ENCODE results near the gene BBX. TPM values are rescaled to one million over a fixed set of nuclear protein-coding genes. Genes with fewer than 3 reads are reported as not detected.

The BBX gene
- total RNA-seq, 4 donors from 2014 or later, result 54.3 to 104 (median 88.1) TPM

GRCh38 chr3:107496855-107497254 lies 25.9 kb upstream of the BBX start:
- no peaks in the 10 kb centered on the region for H3K36me3 ChIP-seq
- no peak overlapping the region for H3K4me3 ChIP-seq
- H3K27me3 ChIP-seq, result no peaks in the 10 kb centered on the region
- no peak for TF ChIP-seq EP300 (IDR thresholded peaks at IDR 0.05)
- TF ChIP-seq, protein P1, sequence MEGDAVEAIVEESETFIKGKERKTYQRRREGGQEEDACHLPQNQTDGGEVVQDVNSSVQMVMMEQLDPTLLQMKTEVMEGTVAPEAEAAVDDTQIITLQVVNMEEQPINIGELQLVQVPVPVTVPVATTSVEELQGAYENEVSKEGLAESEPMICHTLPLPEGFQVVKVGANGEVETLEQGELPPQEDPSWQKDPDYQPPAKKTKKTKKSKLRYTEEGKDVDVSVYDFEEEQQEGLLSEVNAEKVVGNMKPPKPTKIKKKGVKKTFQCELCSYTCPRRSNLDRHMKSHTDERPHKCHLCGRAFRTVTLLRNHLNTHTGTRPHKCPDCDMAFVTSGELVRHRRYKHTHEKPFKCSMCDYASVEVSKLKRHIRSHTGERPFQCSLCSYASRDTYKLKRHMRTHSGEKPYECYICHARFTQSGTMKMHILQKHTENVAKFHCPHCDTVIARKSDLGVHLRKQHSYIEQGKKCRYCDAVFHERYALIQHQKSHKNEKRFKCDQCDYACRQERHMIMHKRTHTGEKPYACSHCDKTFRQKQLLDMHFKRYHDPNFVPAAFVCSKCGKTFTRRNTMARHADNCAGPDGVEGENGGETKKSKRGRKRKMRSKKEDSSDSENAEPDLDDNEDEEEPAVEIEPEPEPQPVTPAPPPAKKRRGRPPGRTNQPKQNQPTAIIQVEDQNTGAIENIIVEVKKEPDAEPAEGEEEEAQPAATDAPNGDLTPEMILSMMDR (IDR thresholded peaks at IDR 0.05), result no peak
- TF ChIP-seq POLR2A (IDR thresholded peaks at IDR 0.05), result no peak
- no peak overlapping the region for H3K27ac ChIP-seq
- H3K4me1 ChIP-seq, result no peaks in the 10 kb centered on the region
- no peak for DNase-seq (ENCODE audit: low spot score in 2 of 2)
- no peaks in the 10 kb centered on the region for H3K9me3 ChIP-seq
- WGBS, 2 donors, result 94 to 95% methylated on average over 3 of the region's 3 CpGs

DNA sequence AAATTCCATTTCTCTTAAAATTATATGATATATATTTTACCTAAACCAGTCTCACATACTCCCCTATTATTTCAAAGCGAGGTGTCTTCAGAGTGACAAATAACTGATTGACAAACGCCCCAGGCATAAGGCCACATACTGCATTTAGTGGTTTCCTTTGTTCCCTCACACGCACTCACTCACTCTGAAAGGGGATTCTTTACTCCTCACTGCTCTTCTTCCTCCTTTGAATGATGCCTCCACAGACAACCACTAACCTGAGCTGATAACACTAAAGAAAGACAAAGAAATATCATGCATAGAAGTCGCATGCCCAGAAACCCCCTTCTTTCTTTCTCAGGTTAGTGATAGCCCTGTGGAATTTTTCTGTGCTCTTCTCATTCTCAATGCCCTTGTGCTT lies 24.1 kb upstream of the BBX start:
- no peak overlapping the region for H3K27ac ChIP-seq
- no peaks in the 10 kb centered on the region for H3K27me3 ChIP-seq
- H3K4me1 ChIP-seq, result no peaks in the 10 kb centered on the region
- H3K9me3 ChIP-seq, result no peaks in the 10 kb centered on the region
- TF ChIP-seq POLR2A (IDR thresholded peaks at IDR 0.05), result no peak
- no peak for TF ChIP-seq EP300 (IDR thresholded peaks at IDR 0.05)
- TF ChIP-seq, protein P1 (IDR thresholded peaks at IDR 0.05), result no peak
- no peak overlapping the region for H3K4me3 ChIP-seq
- no peaks in the 10 kb centered on the region for H3K36me3 ChIP-seq
- 75 to 77% methylated on average over 4 of the region's 4 CpGs for WGBS, 2 donors
- no peak for DNase-seq (ENCODE audit: low spot score in 2 of 2)

GRCh38 chr3:107506458-107506857 lies 16.3 kb upstream of the BBX start:
- Histone ChIP-seq H3K4me1 (no peaks in the 10 kb centered on the region), H3K27me3 (no peaks in the 10 kb centered on the region), H3K9me3 (no peaks in the 10 kb centered on the region), H3K4me3 (no peak overlapping the region), H3K36me3 (no peaks in the 10 kb centered on the region), H3K27ac (no peak overlapping the region)
- TF ChIP-seq, protein P1 (IDR thresholded peaks at IDR 0.05), result no peak
- TF ChIP-seq EP300 (IDR thresholded peaks at IDR 0.05) (no peak), POLR2A (IDR thresholded peaks at IDR 0.05) (no peak)
- no peak for DNase-seq (ENCODE audit: low spot score in 2 of 2)
- 92 to 97% methylated on average over 2 of the region's 2 CpGs for WGBS, 2 donors

DNA sequence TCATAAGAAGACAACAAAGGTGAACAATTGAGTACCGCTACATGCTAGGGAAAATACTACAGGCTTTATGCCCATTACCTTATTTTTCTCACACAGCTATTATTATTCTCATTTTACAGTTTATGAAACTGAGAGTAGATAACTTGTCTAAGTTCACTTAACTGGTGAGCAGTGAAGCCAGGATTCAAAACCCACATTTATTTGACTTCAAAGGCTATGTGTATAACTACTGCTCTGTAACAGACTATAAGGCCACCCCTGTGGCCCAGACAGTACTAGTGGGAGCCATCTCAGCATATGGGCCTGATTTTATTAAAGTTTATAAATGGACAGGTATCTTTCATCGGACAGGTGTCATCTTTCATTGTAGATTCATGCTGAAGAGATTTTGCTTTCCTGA lies 14.4 kb upstream of the BBX start:
- Histone ChIP-seq H3K27me3 (no peaks in the 10 kb centered on the region), H3K27ac (no peak overlapping the region), H3K9me3 (no peaks in the 10 kb centered on the region), H3K36me3 (no peaks in the 10 kb centered on the region), H3K4me1 (no peaks in the 10 kb centered on the region), H3K4me3 (no peak overlapping the region)
- TF ChIP-seq EP300 (IDR thresholded peaks at IDR 0.05), result no peak
- no peak for DNase-seq (ENCODE audit: low spot score in 2 of 2)
- WGBS, 2 donors, result 96 to 98% methylated on average over 2 of the region's 2 CpGs

GRCh38 chr3:107512108-107512507 lies 10.7 kb upstream of the BBX start:
- Histone ChIP-seq H3K4me1 (no peaks in the 10 kb centered on the region), H3K9me3 (no peaks in the 10 kb centered on the region), H3K4me3 (no peak overlapping the region), H3K36me3 (no peaks in the 10 kb centered on the region), H3K27ac (no peak overlapping the region), H3K27me3 (no peaks in the 10 kb centered on the region)
- no peak for DNase-seq (ENCODE audit: low spot score in 2 of 2)
- TF ChIP-seq, protein P1 (IDR thresholded peaks at IDR 0.05), result no peak
- no peak for TF ChIP-seq EP300 (IDR thresholded peaks at IDR 0.05)
- no peak for TF ChIP-seq POLR2A (IDR thresholded peaks at IDR 0.05)
- 87 to 96% methylated on average over 1 of the region's 1 CpG for WGBS, 2 donors

DNA sequence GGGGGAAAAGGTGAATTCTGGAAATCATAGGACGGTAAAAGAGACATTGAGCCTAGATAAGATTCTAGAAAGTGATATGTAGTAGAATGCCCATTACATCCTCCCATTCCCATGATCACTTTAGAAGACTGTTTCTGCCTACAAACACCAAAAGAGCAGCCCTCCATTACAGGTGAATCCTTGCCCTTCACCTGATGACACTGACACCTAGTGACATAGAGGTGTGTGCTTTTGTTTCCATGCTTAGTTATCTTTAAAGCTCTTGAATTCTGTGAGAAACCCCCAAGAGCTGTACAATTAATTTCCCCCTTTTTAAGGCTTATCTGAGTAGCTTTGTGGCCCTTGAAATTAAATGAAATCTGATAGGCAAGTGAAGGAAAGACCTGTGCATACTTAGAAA lies 8.3 kb upstream of the BBX start:
- no peaks in the 10 kb centered on the region for H3K4me1 ChIP-seq
- TF ChIP-seq POLR2A (IDR thresholded peaks at IDR 0.05), result no peak
- TF ChIP-seq, protein P1 (IDR thresholded peaks at IDR 0.05), result no peak
- no peak for TF ChIP-seq EP300 (IDR thresholded peaks at IDR 0.05)

More for the DNA sequence above, 8.3 kb upstream of the BBX start:
- 79 to 81% methylated on average over 1 of the region's 1 CpG for WGBS, 2 donors
- DNase-seq (ENCODE audit: low spot score in 2 of 2), result no peak
- no peak overlapping the region for H3K4me3 ChIP-seq
- no peaks in the 10 kb centered on the region for H3K27me3 ChIP-seq
- no peak overlapping the region for H3K27ac ChIP-seq
- H3K9me3 ChIP-seq, result no peaks in the 10 kb centered on the region
- H3K36me3 ChIP-seq, result no peaks in the 10 kb centered on the region
